Neuronal stem cell (in vitro differentiated cells): ENCODE results near the gene FMN1.

Experiments
- DNase-seq: peaks from one replicate; pipeline ENCODE4 v3.0.0-alpha.2; 2013; ENCODE audit warnings: low spot score
- H2AFZ ChIP-seq: one replicate; pipeline ENCODE4 v1.6.1; 2013; ENCODE audit warnings: mild to moderate bottlenecking, low read length, inconsistent platforms
- H2AK5ac ChIP-seq: 2 replicates; pipeline ENCODE4 v1.6.1; 2013; ENCODE audit warnings: low read depth, mild to moderate bottlenecking, inconsistent platforms, low read length, moderate library complexity, mixed read lengths
- H2BK120ac ChIP-seq: 2 replicates; pipeline ENCODE4 v1.6.1; 2013; ENCODE audit warnings: low read depth, mild to moderate bottlenecking, inconsistent platforms, low read length, moderate library complexity, mixed read lengths
- H2BK12ac ChIP-seq: one replicate; pipeline ENCODE4 v1.6.1; 2013; ENCODE audit warnings: low read length, inconsistent platforms
- H2BK15ac ChIP-seq: 2 replicates; pipeline ENCODE4 v1.6.1; 2013; ENCODE audit warnings: mild to moderate bottlenecking, low read length, inconsistent platforms, mixed read lengths
- H2BK5ac ChIP-seq: one replicate; pipeline ENCODE4 v1.6.1; 2013; ENCODE audit warnings: inconsistent platforms, mild to moderate bottlenecking, low read length, moderate library complexity
- H3K14ac ChIP-seq: one replicate; pipeline ENCODE4 v1.6.1; 2013; ENCODE audit warnings: low read length, inconsistent platforms
- H3K18ac ChIP-seq: 2 replicates; pipeline ENCODE4 v1.6.1; 2013; ENCODE audit warnings: low read length, inconsistent platforms
- H3K23ac ChIP-seq: 2 replicates; pipeline ENCODE4 v1.6.1; 2013; ENCODE audit warnings: low read depth, mild to moderate bottlenecking, mixed read lengths, low read length, inconsistent platforms; ENCODE audit not compliant: poor library complexity
- H3K27ac ChIP-seq: replicated peaks from 3 replicates; pipeline ENCODE4 v1.5.1; 2013; ENCODE audit warnings: low read length, inconsistent platforms
- H3K27me3 ChIP-seq, 3 experiments: 2 replicates each; pipeline ENCODE4 v1.6.1; 2013; ENCODE audit warnings: low read length in 3 of 3, mild to moderate bottlenecking in 2 of 3, inconsistent platforms in 1 of 3, low read depth in 1 of 3, mixed read lengths in 1 of 3, moderate library complexity in 1 of 3; ENCODE audit not compliant: control insufficient read depth in 3 of 3, insufficient read depth in 3 of 3
- H3K36me3 ChIP-seq, 2 donors: replicated peaks in 1 of 2; 2 replicates each; pipeline ENCODE4 v1.6.1; 2013; ENCODE audit warnings: low read length in 2 of 2; ENCODE audit not compliant: control insufficient read depth in 2 of 2, insufficient read depth in 2 of 2
- H3K4ac ChIP-seq: 2 replicates; pipeline ENCODE4 v1.6.1; 2013; ENCODE audit warnings: inconsistent platforms, mild to moderate bottlenecking, low read length, moderate library complexity
- H3K4me1 ChIP-seq, 2 donors: 1 replicate in 1 of 2; 2 replicates in 1 of 2; pipeline ENCODE4 v1.6.1; 2013; ENCODE audit warnings: low read length in 2 of 2, low read depth in 1 of 2; ENCODE audit not compliant: control insufficient read depth in 2 of 2, insufficient read depth in 1 of 2
- H3K4me2 ChIP-seq: one replicate; pipeline ENCODE4 v1.6.1; 2013; ENCODE audit warnings: mild to moderate bottlenecking, low read length, inconsistent platforms; ENCODE audit not compliant: insufficient read depth, poor library complexity, severe bottlenecking
- H3K4me3 ChIP-seq, 2 donors: 2 replicates each; pipeline ENCODE4 v1.5.1; 2013; ENCODE audit warnings: low read length in 2 of 2, mild to moderate bottlenecking in 2 of 2, inconsistent platforms in 1 of 2, moderate library complexity in 1 of 2
- H3K79me1 ChIP-seq: one replicate; pipeline ENCODE4 v1.6.1; 2013; ENCODE audit warnings: low read depth, mild to moderate bottlenecking, inconsistent platforms, low read length, moderate library complexity
- H3K9ac ChIP-seq: one replicate; pipeline ENCODE4 v1.6.1; 2013; ENCODE audit warnings: mild to moderate bottlenecking, low read depth, low read length, inconsistent platforms; ENCODE audit not compliant: poor library complexity
- H3K9me3 ChIP-seq, 2 donors: replicated peaks in 1 of 2; 2 replicates each; pipeline versions ENCODE3 to v1.6.1; 2013; ENCODE audit warnings: low read length in 2 of 2, mild to moderate bottlenecking in 2 of 2, inconsistent platforms in 1 of 2, low read depth in 1 of 2, mixed read lengths in 1 of 2, moderate library complexity in 1 of 2; ENCODE audit not compliant: control insufficient read depth in 2 of 2, insufficient read depth in 1 of 2
- H4K8ac ChIP-seq: one replicate; pipeline ENCODE4 v1.6.1; 2013; ENCODE audit warnings: low read depth, mild to moderate bottlenecking, inconsistent platforms, low read length, moderate library complexity
- H4K91ac ChIP-seq: one replicate; pipeline ENCODE4 v1.6.1; 2013; ENCODE audit warnings: low read length, low read depth, mild to moderate bottlenecking, inconsistent platforms; ENCODE audit not compliant: poor library complexity
- WGBS, 2 donors: extraction: QIAGEN DNeasy Blood & Tissue Kit; methylation state at CpG; one replicate each; pipeline ENCODE4 v1.1.7; 2013; ENCODE audit warnings: missing lambda C conversion rate in 2 of 2, mixed read lengths in 1 of 2; ENCODE audit not compliant: insufficient read length in 2 of 2, insufficient replicate concordance in 1 of 2; ENCODE audit errors: extremely low coverage in 2 of 2; 5-methylcytosine and 5-hydroxymethylcytosine counted together

FMN1 gene

GRCh38 chr15:33107950-33108349 is 86.6 kb downstream of the FMN1 start:
- no peak overlapping the region for H2BK120ac ChIP-seq
- no peaks in the 10 kb centered on the region for H3K36me3 ChIP-seq
- H3K4me3 ChIP-seq, result no peak overlapping the region
- no peak overlapping the region for H3K4me2 ChIP-seq
- no peak overlapping the region for H2AFZ ChIP-seq
- no peak overlapping the region for H2BK15ac ChIP-seq
- H3K18ac ChIP-seq, result no peak overlapping the region
- no peaks in the 10 kb centered on the region for H3K79me1 ChIP-seq
- no peak overlapping the region for H3K14ac ChIP-seq
- H2BK12ac ChIP-seq, result no peak overlapping the region
- no peak overlapping the region for H3K23ac ChIP-seq
- no peak for DNase-seq
- no peak overlapping the region for H4K8ac ChIP-seq
- no peaks in the 10 kb centered on the region for H3K27me3 ChIP-seq
- no CpG with 5 or more reads among the region's 2 CpGs for WGBS, 2 donors
- H3K27ac ChIP-seq, result no peak overlapping the region
- H4K91ac ChIP-seq, result no peak overlapping the region
- H3K4ac ChIP-seq, result no peak overlapping the region
- H3K9ac ChIP-seq, result no peak overlapping the region
- H3K4me1 ChIP-seq, result peaks cover 0 to 2% of the 10 kb centered on the region in 2 donors
- no peak overlapping the region for H2BK5ac ChIP-seq
- peaks cover 0 to 8% of the 10 kb centered on the region in 2 donors for H3K9me3 ChIP-seq
- no peak overlapping the region for H2AK5ac ChIP-seq

- Histone ChIP-seq H3K14ac (no peak overlapping the region), H2BK12ac (no peak overlapping the region), H3K9ac (no peak overlapping the region), H3K9me3 (peaks cover 0 to 8% of the 10 kb centered on the region in 2 donors), H3K27ac (no peak overlapping the region), H3K4ac (no peak overlapping the region), H3K27me3 (no peaks in the 10 kb centered on the region), H3K4me3 (no peak overlapping the region), H4K91ac (no peak overlapping the region), H3K79me1 (no peaks in the 10 kb centered on the region), H3K36me3 (no peaks in the 10 kb centered on the region), H2AFZ (no peak overlapping the region), H3K18ac (no peak overlapping the region), H3K4me2 (no peak overlapping the region), H3K4me1 (no peaks in the 10 kb centered on the region), H2BK5ac (no peak overlapping the region), H3K23ac (no peak overlapping the region), H4K8ac (no peak overlapping the region), H2BK120ac (no peak overlapping the region), H2BK15ac (no peak overlapping the region), H2AK5ac (no peak overlapping the region)
- no peak for DNase-seq
- WGBS, 2 donors, result no CpG with 5 or more reads among the region's 2 CpGs
These were observed 90.3 kb downstream of the FMN1 start for GRCh38 chr15:33104212-33104611.

GRCh38 chr15:33101036-33101435 is 93.5 kb downstream of the FMN1 start:
- Histone ChIP-seq H3K4ac (no peak overlapping the region), H3K23ac (no peak overlapping the region), H3K4me1 (peaks cover 0 to 3% of the 10 kb centered on the region in 2 donors), H3K79me1 (no peaks in the 10 kb centered on the region), H2AK5ac (no peak overlapping the region), H4K8ac (no peak overlapping the region), H2BK12ac (no peak overlapping the region), H3K4me3 (no peak overlapping the region), H3K18ac (no peak overlapping the region), H3K9me3 (peaks cover 0 to 8% of the 10 kb centered on the region in 2 donors), H3K4me2 (no peak overlapping the region), H3K14ac (no peak overlapping the region), H2BK120ac (no peak overlapping the region), H2BK15ac (no peak overlapping the region), H3K9ac (no peak overlapping the region), H3K36me3 (no peaks in the 10 kb centered on the region), H4K91ac (no peak overlapping the region), H2BK5ac (no peak overlapping the region), H3K27ac (no peak overlapping the region), H2AFZ (no peak overlapping the region), H3K27me3 (no peaks in the 10 kb centered on the region)
- no CpG with 5 or more reads among the region's 3 CpGs for WGBS, 2 donors
- no peak for DNase-seq

GRCh38 chr15:33100314-33100713 is 94.2 kb downstream of the FMN1 start:
- no peak overlapping the region for H4K8ac ChIP-seq

More at GRCh38 chr15:33100314-33100713, 94.2 kb downstream of the FMN1 start:
- Histone ChIP-seq H4K91ac (no peak overlapping the region), H2BK15ac (no peak overlapping the region), H3K36me3 (no peaks in the 10 kb centered on the region), H2BK12ac (no peak overlapping the region), H3K27me3 (no peaks in the 10 kb centered on the region), H3K9me3 (peaks cover 0 to 3% of the 10 kb centered on the region in 2 donors), H2BK5ac (no peak overlapping the region), H2AFZ (no peak overlapping the region), H3K4me3 (no peak overlapping the region), H3K4me1 (peaks cover 0 to 3% of the 10 kb centered on the region in 2 donors), H3K4me2 (no peak overlapping the region), H3K18ac (no peak overlapping the region), H3K27ac (no peak overlapping the region), H2AK5ac (no peak overlapping the region), H3K9ac (no peak overlapping the region), H3K79me1 (no peaks in the 10 kb centered on the region), H3K14ac (no peak overlapping the region), H2BK120ac (no peak overlapping the region), H3K23ac (no peak overlapping the region), H3K4ac (no peak overlapping the region)
- no peak for DNase-seq
- no CpG with 5 or more reads among the region's 3 CpGs for WGBS, 2 donors
